ENCODE measurements around the gene ALKBH6.

- no peak for TF ChIP-seq POLR2A (IDR thresholded peaks at IDR 0.05; ENCODE audit: control extremely low read depth in 1 of 2, low read depth in 2 of 2, low read length in 2 of 2)
- no peak for TF ChIP-seq CTCF (IDR thresholded peaks at IDR 0.05; ENCODE audit: control extremely low read depth in 1 of 3, insufficient read depth in 1 of 3, low read depth in 1 of 3, low read length in 3 of 3)
- TF ChIP-seq SIN3A (conservative IDR thresholded peaks at IDR 0.05 in 1 of 2, IDR thresholded peaks at IDR 0.05 in 1 of 2; ENCODE audit: low read depth in 1 of 2, low read length in 2 of 2): no peak
- no peak for TF ChIP-seq EZH2 (IDR thresholded peaks at IDR 0.05; ENCODE audit: low read depth, low read length, severe bottlenecking)
Observed at GRCh38 chr19:35990771-35991730, 23.0 kb downstream of the ALKBH6 start.
